H7 (cell line): ENCODE results near the gene FCN2. TPM values are rescaled to one million over a fixed set of nuclear protein-coding genes. Genes with fewer than 3 reads are reported as not detected.

Experiments
- DNase-seq: peaks from one replicate; pipeline ENCODE4 v3.0.0; 2012
- H3K27me3 ChIP-seq: 2 replicates; pipeline ENCODE4 v1.6.0; 2011; ENCODE audit warnings: mild to moderate bottlenecking, low read length; ENCODE audit not compliant: control insufficient read depth, insufficient read depth
- H3K36me3 ChIP-seq: replicated peaks from 2 replicates; pipeline ENCODE4 v1.5.1; 2011; ENCODE audit warnings: low read length; ENCODE audit not compliant: control insufficient read depth, insufficient read depth
- H3K4me3 ChIP-seq: 2 replicates; pipeline ENCODE4 v1.5.1; 2011; ENCODE audit warnings: low read depth, mild to moderate bottlenecking, control low read depth, low read length, moderate library complexity; ENCODE audit not compliant: insufficient read depth
- total RNA-seq: library from RNA; depleted of rRNA; stranded (reverse); fragments of >200 nt; shearing (Covaris generic); gene quantifications from 2 replicates; pipeline ENCODE4 v1.2.3, GENCODE V29; 2014

Gene FCN2
- total RNA-seq, 1 experiment from 2014 or later, result not detected

DNA sequence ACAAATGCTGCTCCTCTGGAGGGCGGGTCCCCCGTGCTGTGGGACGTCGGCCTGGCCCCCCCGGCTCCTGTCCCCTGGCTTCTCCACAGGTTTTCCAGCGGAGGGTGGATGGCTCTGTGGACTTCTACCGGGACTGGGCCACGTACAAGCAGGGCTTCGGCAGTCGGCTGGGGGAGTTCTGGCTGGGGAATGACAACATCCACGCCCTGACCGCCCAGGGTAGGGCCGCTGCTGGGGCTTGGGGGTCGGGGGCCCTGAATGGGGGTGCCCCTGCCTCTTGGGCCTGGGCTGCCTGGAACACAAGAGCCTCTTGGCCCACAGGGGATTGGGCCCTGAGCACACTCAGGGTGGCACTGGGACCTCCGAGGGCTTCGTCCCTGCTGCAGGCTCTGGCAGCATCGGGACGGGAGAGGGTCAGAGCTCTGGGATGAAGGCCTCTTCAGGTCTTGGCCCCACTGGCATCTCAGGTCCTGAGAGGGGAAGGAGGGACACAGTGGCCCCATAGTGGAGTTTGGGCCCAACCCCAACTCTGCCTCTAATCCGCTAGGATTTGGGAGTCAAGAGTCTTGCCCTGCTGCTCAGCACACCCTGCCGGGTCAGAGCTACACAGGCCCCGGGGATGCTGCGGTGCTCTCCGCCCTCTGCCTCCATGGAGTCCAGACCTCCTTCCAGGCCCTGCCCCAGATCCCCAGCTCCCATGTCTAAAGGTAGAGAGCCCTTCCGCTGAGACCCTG lies 5.2 kb downstream of the FCN2 start:
- no peak overlapping the region for H3K4me3 ChIP-seq
- H3K27me3 ChIP-seq, result no peaks in the 10 kb centered on the region
- no peaks in the 10 kb centered on the region for H3K36me3 ChIP-seq
- no peak for DNase-seq

DNA sequence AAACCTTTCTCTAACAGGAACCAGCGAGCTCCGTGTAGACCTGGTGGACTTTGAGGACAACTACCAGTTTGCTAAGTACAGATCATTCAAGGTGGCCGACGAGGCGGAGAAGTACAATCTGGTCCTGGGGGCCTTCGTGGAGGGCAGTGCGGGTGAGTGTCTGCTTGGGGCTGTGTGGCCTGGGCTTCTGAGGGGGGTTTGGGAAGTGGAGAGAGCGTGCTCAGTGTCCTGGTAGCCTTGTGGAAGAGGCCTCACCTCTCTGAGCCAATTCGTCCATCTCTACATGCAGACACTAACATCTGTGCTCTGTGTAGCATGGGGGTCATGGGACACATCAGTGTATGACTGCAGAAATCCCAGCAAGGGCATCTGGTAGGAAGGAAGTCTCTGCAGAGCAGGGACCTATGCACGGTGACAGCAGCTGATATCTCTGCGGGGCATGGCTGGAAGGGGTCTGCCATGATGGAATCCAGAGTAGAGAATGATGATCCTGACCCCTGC lies 5.9 kb downstream of the FCN2 start:
- no peak overlapping the region for H3K4me3 ChIP-seq
- no peak for DNase-seq
- H3K36me3 ChIP-seq, result no peaks in the 10 kb centered on the region
- H3K27me3 ChIP-seq, result no peaks in the 10 kb centered on the region

DNA sequence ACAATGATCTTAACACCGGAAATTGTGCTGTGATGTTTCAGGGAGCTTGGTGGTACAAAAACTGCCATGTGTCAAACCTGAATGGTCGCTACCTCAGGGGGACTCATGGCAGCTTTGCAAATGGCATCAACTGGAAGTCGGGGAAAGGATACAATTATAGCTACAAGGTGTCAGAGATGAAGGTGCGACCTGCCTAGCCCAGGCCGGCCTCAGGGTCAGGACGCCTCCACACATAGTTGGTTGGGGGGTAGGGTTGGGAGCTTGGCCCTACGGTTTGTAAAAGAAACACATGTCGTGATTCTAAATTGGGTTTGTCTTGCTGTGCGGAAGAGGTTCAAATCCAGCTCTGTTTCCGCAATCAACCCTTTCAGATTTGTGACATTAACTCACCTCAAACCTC lies 6.6 kb downstream of the FCN2 start:
- Histone ChIP-seq H3K27me3 (no peaks in the 10 kb centered on the region), H3K36me3 (no peaks in the 10 kb centered on the region), H3K4me3 (no peak overlapping the region)
- peak; percentile 16 for DNase-seq

DNA sequence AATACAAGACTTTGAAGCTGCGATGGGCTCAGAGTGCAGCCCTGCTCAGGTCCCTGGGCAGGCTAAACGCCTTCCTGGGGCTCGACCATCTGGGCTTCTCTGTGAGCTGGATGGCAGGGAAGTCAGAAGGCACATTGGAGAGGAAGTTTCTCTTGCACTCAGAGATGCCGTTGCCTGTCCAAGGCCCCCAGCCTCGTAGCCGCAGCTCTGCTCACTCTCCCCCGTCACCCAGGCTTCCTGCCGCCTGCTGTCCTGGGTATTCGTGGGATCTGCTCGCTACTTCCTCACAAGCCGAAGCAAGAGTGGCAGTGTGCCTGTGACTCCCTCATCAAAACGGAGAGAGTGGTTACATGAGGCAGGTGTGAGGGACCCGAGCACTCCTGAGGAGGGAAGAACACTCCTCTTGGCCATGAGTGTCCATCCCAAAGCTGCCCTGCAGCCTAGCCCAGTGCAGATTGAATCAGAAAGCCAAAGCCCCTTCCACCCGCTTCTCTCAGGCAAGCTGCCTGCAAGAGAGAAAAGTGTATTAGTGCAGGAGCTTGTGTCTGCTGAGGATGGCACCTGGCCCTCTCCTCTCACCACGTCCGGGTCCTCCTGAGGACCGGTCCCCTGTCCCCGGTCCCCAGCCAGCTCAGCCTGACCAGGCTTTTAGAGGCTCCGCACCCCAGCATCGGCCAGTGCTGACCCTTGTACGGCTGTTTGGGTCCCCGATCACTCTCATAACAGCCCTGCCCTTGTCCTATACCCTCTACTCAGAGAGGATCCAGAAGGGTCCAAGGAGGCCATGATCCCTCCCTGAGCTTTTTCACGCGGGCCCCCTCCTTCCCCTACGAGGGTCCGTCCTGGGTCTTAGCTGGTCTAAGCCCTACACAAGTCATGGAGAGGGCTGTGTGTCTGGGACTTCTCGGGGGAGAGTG lies 7.3 kb downstream of the FCN2 start:
- peak; percentile 40 for DNase-seq
- Histone ChIP-seq H3K4me3 (no peak overlapping the region), H3K27me3 (no peaks in the 10 kb centered on the region)

DNA sequence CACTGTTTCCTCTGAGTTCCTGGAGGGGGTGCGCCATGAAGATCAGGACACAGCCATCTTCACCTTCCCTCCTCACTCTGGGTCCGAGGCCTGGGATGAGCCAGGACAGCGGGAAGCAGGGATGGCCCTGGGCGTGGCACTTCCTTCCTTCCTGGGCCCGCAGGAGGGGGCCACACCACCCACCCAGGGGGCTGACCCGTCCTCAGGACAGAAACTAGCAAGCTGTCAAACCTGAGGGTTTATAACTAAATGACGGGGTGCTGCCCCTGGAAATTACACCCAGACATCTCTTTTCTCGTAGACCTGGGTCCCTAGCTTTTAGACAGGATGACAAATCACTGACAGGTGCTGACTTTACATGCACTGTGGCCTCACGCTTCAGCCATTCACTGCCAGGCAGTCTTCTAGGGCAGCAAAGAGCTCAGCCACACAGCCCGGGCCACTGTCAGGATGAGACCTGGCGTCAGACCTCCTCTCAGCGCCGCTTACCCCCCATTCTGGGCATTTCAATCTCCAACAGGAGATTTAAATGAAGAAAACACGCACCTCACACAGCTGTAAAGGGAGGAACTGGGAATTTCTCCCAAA lies 8.1 kb downstream of the FCN2 start:
- no peaks in the 10 kb centered on the region for H3K27me3 ChIP-seq
- peak; percentile 41 for DNase-seq
- no peaks in the 10 kb centered on the region for H3K36me3 ChIP-seq
- no peak overlapping the region for H3K4me3 ChIP-seq

More for the DNA sequence above, 7.3 kb downstream of the FCN2 start:
- H3K36me3 ChIP-seq, result no peaks in the 10 kb centered on the region

DNA sequence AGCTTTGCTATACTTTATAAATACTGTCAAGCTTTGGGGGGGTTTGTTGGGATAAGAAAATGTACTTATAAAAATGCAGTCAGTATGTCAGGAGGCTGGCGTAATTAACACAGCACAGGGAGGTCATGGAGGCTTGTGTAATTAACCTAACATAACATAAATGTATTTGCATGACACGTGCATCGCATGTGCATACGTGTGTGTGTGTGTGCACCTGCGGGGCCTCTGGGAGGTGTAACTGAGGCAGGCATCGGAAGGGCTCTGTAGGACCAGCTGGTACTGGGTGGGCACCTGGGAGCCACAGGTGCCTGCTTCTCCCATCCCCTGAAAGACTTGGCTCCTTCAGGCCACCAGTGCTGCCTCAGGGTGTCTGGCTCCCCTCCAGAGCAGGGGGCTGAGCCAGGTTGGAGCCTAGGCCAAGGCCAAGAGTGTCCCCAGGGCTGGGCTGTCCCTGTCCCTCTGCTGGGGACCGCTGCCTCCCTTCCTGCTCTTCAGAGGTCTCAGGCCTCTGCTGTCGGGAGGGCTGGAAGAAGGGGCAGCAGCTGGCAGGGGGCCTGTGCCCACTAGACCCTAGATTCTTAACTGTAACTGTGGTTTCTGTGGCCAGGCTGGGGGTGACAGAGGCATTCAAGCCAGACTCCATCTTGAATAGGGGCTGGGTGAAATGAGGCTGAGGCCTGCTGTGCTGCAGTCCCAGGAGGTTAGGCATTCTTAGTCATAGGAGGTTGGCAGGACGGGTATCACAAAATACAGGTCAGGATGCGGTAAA lies 9.0 kb downstream of the FCN2 start:
- H3K36me3 ChIP-seq, result no peaks in the 10 kb centered on the region
- H3K27me3 ChIP-seq, result no peaks in the 10 kb centered on the region
- peak; percentile 18 for DNase-seq
- H3K4me3 ChIP-seq, result no peak overlapping the region

DNA sequence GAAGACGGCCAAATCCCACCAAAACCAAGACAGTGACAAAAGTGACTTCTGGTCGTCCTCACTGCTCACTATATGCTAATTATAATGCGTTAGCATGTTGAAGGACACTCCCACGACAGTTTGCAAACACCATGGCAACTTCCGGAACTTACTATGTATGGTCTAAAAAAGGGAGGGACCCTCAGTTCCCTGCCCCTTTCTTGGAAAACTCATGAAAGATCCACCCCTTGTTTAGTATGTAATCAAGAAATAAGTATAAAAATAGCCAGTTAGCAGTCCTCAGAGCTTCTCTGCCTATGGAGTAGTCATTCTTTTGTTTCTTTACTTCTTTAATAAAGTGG lies 9.5 kb downstream of the FCN2 start:
- no peaks in the 10 kb centered on the region for H3K27me3 ChIP-seq
- H3K36me3 ChIP-seq, result no peaks in the 10 kb centered on the region
- DNase-seq, result no peak

DNA sequence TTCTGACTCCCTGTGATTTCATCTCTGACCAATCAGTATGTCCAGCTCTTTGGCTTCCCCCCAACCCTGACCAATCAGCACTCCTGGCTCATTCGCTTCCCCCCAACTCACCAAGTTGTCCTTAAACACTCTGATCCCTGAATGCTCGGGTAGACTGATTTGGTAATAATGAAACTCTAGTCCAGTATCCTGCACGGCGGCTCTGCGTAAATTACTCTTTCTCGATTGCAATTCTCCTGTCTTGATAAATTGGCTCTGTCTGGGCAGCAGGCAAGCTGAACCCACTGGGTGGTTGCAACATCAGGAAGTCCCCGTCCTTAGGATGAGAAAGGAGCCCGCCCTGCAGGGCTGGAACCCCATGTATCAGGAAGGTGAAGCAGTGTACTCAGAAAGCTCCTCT lies 10.4 kb downstream of the FCN2 start:
- Histone ChIP-seq H3K27me3 (no peaks in the 10 kb centered on the region), H3K4me3 (no peak overlapping the region), H3K36me3 (no peaks in the 10 kb centered on the region)
- DNase-seq, result peak; percentile 55

More for the DNA sequence above, 9.5 kb downstream of the FCN2 start:
- H3K4me3 ChIP-seq, result no peak overlapping the region

DNA sequence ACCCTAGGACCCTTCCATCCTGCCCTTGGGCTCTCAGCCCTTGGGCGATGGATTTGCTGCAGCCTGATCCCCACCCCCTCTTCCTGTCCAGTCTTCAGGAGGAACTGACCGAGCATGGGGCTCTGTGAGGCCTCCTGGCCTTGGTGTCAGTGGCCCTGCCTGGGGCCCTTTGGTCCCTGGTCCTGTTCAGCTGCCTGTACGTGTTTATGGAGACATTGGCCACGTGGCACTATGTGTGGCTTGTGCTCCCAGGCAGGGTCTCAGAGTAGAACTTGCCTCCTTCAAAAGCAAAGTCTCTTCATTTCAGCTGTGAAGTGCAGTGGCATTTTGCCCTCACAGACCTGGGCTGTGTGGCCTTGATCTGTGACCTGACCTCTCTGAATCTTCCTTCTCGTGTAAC lies 11.1 kb downstream of the FCN2 start:
- Histone ChIP-seq H3K27me3 (no peaks in the 10 kb centered on the region), H3K4me3 (no peak overlapping the region), H3K36me3 (no peaks in the 10 kb centered on the region)
- peak; percentile 12 for DNase-seq

DNA sequence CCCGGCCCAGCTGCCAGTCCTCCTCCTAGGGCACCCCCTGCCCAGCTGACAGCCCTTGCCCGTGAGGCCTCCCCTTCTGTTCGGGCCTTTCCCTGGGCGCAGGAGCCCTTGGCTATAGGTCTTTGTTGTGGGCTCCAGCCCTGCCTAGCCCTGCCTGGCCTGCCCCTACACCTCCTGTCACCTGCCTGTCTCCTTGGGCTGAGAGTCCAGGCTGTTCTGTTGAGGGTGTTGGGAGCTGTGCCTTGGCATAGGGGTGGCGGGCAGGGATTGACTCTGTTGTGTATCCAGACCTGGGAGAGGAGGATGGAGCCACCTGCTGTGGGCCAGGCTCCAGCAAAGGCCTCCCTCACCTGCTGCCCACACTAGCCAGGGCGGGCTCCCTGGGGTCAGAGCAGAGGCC lies 11.6 kb downstream of the FCN2 start:
- peak; percentile 21 for DNase-seq
- no peaks in the 10 kb centered on the region for H3K36me3 ChIP-seq
- no peaks in the 10 kb centered on the region for H3K27me3 ChIP-seq
- no peak overlapping the region for H3K4me3 ChIP-seq

DNA sequence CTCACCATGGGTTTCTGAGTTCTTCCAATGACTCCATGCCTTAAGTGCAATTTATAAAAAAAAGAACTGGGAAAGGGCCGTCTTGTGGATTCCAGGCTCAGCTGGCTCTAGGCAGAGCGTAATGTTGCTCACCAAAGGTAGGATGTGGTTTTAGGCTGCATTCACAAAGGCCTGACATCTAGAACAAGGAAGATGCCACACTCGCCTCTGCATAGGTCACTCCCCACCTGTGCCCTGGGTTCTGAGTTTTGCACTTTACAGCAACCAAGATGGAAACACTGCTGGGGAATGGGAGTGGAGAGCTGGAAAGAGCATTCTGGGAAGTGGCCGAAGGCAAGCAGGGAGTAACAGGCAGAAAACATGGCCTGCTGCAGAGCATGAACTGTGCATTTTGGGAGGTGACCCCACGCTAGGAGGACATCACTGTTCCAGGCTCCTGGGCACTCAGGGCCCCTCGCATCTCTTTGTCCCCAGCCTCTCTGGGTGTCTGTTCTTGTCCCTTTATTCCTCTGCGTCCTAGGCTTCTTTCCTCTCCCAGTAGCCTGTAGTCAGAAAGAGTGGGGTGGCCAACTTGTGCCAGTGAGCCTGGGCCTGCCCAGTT lies 12.3 kb downstream of the FCN2 start:
- Histone ChIP-seq H3K4me3 (no peak overlapping the region), H3K27me3 (no peaks in the 10 kb centered on the region)
- DNase-seq, result no peak

DNA sequence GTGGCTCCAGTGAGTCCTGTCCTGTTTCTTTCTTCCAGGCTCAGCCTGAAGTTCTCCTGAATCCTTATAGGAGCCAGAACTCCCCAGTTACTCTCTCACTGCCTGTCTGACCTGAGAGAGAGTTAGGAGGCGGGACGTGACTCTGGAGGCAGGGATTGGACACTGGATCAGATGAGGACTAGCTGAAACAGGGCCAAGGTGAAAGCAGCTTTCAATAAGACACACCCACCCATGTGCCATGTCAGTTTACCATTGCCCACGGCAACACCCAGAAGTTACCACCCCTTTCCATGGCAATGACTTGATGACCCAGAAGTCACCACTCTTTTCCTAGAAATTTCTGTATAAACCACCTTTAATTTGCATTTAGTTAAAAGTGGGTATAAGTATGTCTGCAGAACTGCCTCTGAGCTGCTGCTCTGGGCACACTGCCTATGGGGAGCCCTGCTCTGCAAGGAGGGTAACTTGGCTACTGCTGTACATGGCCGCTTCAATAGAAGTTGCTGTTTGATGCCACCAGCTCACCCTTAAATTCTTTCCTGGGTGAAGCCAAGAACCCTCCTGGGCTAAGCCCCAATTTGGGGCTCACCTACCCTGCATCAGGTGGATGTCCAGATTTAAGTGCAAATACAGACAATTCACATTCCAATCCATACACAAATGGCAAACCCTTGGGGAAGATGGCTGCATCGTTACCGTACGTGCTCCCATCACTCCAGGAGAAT lies 13.7 kb downstream of the FCN2 start:
- H3K27me3 ChIP-seq, result no peaks in the 10 kb centered on the region
- no peaks in the 10 kb centered on the region for H3K36me3 ChIP-seq
- H3K4me3 ChIP-seq, result no peak overlapping the region
- no peak for DNase-seq

More for the DNA sequence above, 12.3 kb downstream of the FCN2 start:
- no peaks in the 10 kb centered on the region for H3K36me3 ChIP-seq

DNA sequence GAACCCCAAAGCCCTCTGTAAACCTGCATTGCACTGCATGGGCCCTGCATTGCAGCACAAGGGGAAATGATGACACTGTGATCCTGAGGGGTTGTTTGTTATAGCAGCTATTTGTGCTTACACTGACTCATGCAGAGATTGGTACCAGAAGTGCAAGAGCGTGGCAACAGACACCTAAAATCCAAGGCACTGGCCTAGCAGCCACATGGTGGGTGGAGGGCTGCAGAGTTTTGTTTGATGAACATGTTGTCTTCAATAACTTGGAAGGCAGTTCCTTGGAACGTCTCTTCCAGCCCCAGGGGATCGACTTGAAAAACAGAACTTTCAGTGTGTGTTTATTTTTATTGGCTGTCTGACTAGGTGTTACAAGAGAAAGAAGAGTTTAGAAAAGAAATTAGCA lies 14.5 kb downstream of the FCN2 start:
- DNase-seq, result no peak
- Histone ChIP-seq H3K27me3 (no peaks in the 10 kb centered on the region), H3K4me3 (no peak overlapping the region), H3K36me3 (no peaks in the 10 kb centered on the region)
